ENCODE measurements around the gene XRCC1. TPM values are rescaled to one million over a fixed set of nuclear protein-coding genes. Genes with fewer than 3 reads are reported as not detected.

Gene XRCC1
- total RNA-seq, 2 experiments from 2014 or later: 47.7 to 50.6 TPM

GRCh38 chr19:43506629-43507028 lies 68.7 kb downstream of the XRCC1 start:
- no peaks in the 10 kb centered on the region for H3K27me3 Mint-ChIP-seq
- no peak overlapping the region for H3K27ac Mint-ChIP-seq
- ATAC-seq (no peak), DNase-seq (no peak)
- peaks cover 21% of the 10 kb centered on the region for H3K4me1 Mint-ChIP-seq
- no peaks in the 10 kb centered on the region for H3K9me3 Mint-ChIP-seq (ENCODE audit: low read depth)
- CTCF ChIA-PET: interaction anchor here (4.0 to 4.5 kb wide), 2 partner anchors 13 to 60 kb away, joined by 28 to 31 read pairs; no protein-coding TSS in a partner anchor
- H3K36me3 Mint-ChIP-seq: peaks cover 23% of the 10 kb centered on the region
- H3K4me3 Mint-ChIP-seq: no peak overlapping the region

DNA sequence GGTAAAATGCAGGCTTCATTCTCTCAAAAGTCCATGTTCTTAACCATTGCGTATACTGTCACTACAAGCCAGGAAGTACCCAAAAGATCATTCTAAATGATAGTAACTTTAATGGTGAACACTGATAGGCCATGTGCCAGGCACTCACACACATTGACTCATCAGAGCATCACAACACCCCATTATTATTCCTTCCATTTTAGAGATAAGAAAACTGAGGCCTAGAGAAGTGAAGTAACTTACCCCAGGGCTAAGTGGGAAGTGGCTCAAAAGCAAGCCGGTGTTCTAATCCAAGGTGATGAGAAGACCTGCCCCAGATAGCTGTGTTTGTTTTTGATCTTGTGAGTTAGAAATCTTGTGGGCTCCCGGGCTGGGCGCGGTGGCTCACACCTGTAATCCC lies 69.4 kb downstream of the XRCC1 start:
- peaks cover 21% of the 10 kb centered on the region for H3K36me3 Mint-ChIP-seq
- no peaks in the 10 kb centered on the region for H3K9me3 Mint-ChIP-seq (ENCODE audit: low read depth)
- H3K4me3 Mint-ChIP-seq: no peak overlapping the region
- peaks cover 21% of the 10 kb centered on the region for H3K4me1 Mint-ChIP-seq
- peak overlapping the region; percentile 65 for H3K27ac Mint-ChIP-seq
- ATAC-seq: no peak
- CTCF ChIA-PET: interaction anchor here (0.7 to 4.5 kb wide), 6 partner anchors 13 to 73 kb away, joined by 3 to 31 read pairs (median 8); no protein-coding TSS in a partner anchor
- H3K27me3 Mint-ChIP-seq: no peaks in the 10 kb centered on the region
- no peak for DNase-seq

DNA sequence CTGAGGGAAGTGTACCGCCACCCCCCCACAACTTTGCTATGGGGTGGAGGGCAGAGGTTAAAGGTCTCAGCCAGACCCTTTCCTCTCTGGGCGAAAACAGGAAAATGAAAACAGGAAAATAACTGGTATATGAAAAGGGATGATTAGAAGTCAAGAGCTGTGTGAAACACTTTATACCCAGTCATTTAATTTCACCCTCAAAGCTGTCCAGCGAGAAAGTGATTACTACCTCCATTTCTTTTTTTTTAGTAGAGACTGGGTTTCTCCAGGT lies 70.2 kb downstream of the XRCC1 start:
- no peak for ATAC-seq
- no peaks in the 10 kb centered on the region for H3K27me3 Mint-ChIP-seq
- no peak for DNase-seq
- H3K9me3 Mint-ChIP-seq (ENCODE audit: low read depth): no peaks in the 10 kb centered on the region
- peak overlapping the region; percentile 97 for H3K4me3 Mint-ChIP-seq
- peaks cover 21% of the 10 kb centered on the region for H3K4me1 Mint-ChIP-seq
- H3K27ac Mint-ChIP-seq: peak overlapping the region; percentile 26
- CTCF ChIA-PET: interaction anchor here (0.7 to 4.5 kb wide), 10 partner anchors 8 to 90 kb away, joined by 3 to 31 read pairs (median 4); partner anchors contain the start of genes IRGQ and ZNF576
- H3K36me3 Mint-ChIP-seq: peaks cover 18% of the 10 kb centered on the region

- H3K9me3 Mint-ChIP-seq (ENCODE audit: low read depth): no peaks in the 10 kb centered on the region
- peak within 1 kb of the TSS; percentile 97 for H3K4me3 Mint-ChIP-seq
- peaks cover 14% of the 10 kb centered on the region for H3K36me3 Mint-ChIP-seq
- DNase-seq (peak; percentile 63), ATAC-seq (peak; percentile 54)
- CTCF ChIA-PET: interaction anchor here (0.8 to 4.5 kb wide), 15 partner anchors 9 to 90 kb away, joined by 3 to 31 read pairs (median 4); partner anchors contain the start of genes IRGQ, ZNF575 and ZNF576
- H3K27me3 Mint-ChIP-seq: no peaks in the 10 kb centered on the region
- peak within 1 kb of the TSS; percentile 91 for H3K27ac Mint-ChIP-seq
- H3K4me1 Mint-ChIP-seq: peaks cover 21% of the 10 kb centered on the region
Measured at GRCh38 chr19:43504426-43505185, 70.7 kb downstream of the XRCC1 start, which contains the start of gene PHLDB3. PHLDB3 (minus strand) TSS chr19:43504746; CDS start chr19:43504118, 628 bp downstream.

- Mint-ChIP-seq H3K4me1 (peaks cover 21% of the 10 kb centered on the region), H3K9me3 (ENCODE audit: low read depth) (no peaks in the 10 kb centered on the region), H3K27ac (peak overlapping the region; percentile 91), H3K36me3 (peaks cover 12% of the 10 kb centered on the region), H3K27me3 (no peaks in the 10 kb centered on the region), H3K4me3 (peak overlapping the region; percentile 97)
- CTCF ChIA-PET: interaction anchor here (0.8 to 4.5 kb wide), 13 partner anchors 9 to 91 kb away, joined by 3 to 31 read pairs (median 4); partner anchors contain the start of genes IRGQ, ZNF575 and ZNF576
- DNase-seq: peak; percentile 99
- ATAC-seq: peak; percentile 95
Measured at GRCh38 chr19:43503501-43504425, 71.6 kb downstream of the XRCC1 start.

GRCh38 chr19:43502419-43502976 lies 72.8 kb downstream of the XRCC1 start:
- CTCF ChIA-PET: interaction anchor here (0.8 to 4.0 kb wide), 6 partner anchors 9 to 93 kb away, joined by 3 to 28 read pairs (median 6); partner anchors contain the start of genes IRGQ and ZNF576
- no peaks in the 10 kb centered on the region for H3K9me3 Mint-ChIP-seq (ENCODE audit: low read depth)

DNA sequence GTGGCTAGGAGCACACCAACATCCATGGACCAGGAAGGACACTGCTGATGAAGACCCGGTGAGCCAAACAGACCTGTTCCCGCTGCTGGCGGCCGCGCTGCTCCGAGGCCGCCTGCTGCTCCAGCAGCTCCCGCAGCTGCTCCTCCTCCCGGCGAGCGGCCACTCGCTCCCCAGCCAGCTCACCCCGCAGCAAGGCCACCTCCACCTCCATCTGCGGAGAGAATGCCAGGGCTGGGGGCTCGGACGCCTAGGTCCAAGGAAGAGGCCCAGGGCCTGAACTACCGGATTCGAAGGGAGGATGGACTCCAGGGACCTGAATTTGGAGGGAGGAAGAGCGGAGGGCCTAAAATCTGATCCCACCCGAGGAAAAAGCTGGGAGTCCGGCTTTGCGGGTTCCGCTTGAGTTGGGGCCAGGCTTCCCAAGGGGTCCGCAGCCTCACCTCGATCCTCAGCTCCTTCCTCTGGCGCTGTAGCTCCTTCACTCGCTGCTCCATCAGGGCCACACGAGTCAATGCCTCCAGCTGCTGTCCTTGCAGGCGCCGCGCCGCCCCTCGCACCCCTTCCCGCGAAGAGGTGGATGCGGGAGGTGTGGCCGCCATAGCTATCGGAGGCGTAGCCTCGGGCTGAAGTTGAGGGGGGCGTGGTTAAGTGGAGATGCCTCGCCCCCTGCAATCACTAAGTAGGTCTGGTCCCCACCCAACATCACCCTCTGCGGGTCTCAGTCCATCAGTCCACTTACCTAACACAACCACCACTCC lies 73.5 kb downstream of the XRCC1 start:
- H3K9me3 Mint-ChIP-seq (ENCODE audit: low read depth): no peaks in the 10 kb centered on the region
- CTCF ChIA-PET: interaction anchor here (0.8 to 1.9 kb wide), 4 partner anchors 8 to 38 kb away, joined by 3 to 7 read pairs (median 4); no protein-coding TSS in a partner anchor
- no peaks in the 10 kb centered on the region for H3K27me3 Mint-ChIP-seq
- peaks cover 21% of the 10 kb centered on the region for H3K4me1 Mint-ChIP-seq
- DNase-seq: no peak
- H3K36me3 Mint-ChIP-seq: peaks cover 7% of the 10 kb centered on the region
- ATAC-seq: no peak
- H3K4me3 Mint-ChIP-seq: no peak overlapping the region
- H3K27ac Mint-ChIP-seq: no peak overlapping the region

More at GRCh38 chr19:43502419-43502976, 72.8 kb downstream of the XRCC1 start:
- Mint-ChIP-seq H3K27ac (no peak overlapping the region), H3K36me3 (peaks cover 7% of the 10 kb centered on the region), H3K4me1 (peaks cover 21% of the 10 kb centered on the region), H3K27me3 (no peaks in the 10 kb centered on the region), H3K4me3 (no peak overlapping the region)
- DNase-seq: no peak
- ATAC-seq: no peak

- ATAC-seq (no peak), DNase-seq (no peak)
- no peaks in the 10 kb centered on the region for H3K27me3 Mint-ChIP-seq
- CTCF ChIA-PET: no interaction called here
- H3K36me3 Mint-ChIP-seq: peaks cover 4% of the 10 kb centered on the region
- H3K27ac Mint-ChIP-seq: no peak overlapping the region
- no peak overlapping the region for H3K4me3 Mint-ChIP-seq
- H3K4me1 Mint-ChIP-seq: peaks cover 10% of the 10 kb centered on the region
- H3K9me3 Mint-ChIP-seq (ENCODE audit: low read depth): no peaks in the 10 kb centered on the region
Measured at GRCh38 chr19:43499042-43499441, 76.3 kb downstream of the XRCC1 start.

DNA sequence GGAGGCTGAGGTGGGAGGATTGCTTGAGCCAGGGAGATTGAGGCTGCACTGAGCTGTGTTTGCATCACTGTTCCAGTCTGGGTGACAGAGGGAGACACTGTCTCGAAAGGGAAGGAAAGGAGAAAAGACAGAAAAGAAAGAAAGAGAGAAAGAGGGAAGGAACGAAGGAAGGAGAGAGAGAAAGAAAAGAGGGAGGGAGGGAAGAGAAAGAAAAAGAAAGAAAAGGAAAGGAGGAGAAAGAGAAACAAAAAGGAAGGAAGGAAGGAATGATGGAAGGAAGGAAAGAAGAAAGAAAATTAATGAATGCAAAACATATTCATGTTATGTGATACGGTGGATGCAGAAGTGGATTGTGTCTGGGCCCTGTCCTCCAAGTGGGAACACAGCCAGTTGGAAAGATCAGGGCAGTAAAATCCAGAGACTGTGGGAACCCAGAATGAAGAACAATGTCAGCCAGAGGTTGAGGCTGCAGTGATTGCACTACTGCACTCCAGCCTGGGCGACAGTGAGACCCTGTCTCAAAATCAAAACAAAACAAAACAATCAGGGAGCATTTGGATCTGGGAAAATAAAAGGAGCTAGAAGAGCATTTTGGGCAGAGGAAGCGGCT lies 77.0 kb downstream of the XRCC1 start:
- Mint-ChIP-seq H3K9me3 (ENCODE audit: low read depth) (no peaks in the 10 kb centered on the region), H3K36me3 (peaks cover 2% of the 10 kb centered on the region), H3K4me1 (peaks cover 5% of the 10 kb centered on the region), H3K27ac (no peak overlapping the region), H3K27me3 (no peaks in the 10 kb centered on the region), H3K4me3 (no peak overlapping the region)
- CTCF ChIA-PET: interaction anchor here (0.9 to 1.3 kb wide), 2 partner anchors 11 to 51 kb away, joined by 3 read pairs; no protein-coding TSS in a partner anchor
- DNase-seq (no peak), ATAC-seq (no peak)

DNA sequence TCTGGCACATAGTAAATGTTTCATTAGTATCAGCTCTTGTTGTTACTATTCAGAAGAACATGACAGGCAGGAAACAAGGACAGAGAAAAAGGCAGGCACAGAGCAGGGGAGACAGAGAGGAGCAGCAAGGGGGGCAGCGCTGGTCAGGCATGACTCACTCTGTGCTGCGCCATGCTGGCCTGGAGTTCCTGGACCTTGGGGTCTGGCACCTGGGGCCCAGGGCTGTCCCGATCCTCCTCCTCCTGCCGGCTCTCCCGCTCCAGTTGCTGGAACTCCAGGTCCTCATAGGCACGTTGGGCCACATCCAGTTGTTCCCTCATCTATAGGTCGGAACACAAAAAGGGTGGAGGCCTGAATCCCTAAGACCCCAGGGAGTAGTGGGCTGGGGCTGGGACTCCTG lies 78.4 kb downstream of the XRCC1 start:
- H3K4me1 Mint-ChIP-seq: no peaks in the 10 kb centered on the region
- no peaks in the 10 kb centered on the region for H3K27me3 Mint-ChIP-seq
- H3K36me3 Mint-ChIP-seq: no peaks in the 10 kb centered on the region
- CTCF ChIA-PET: no interaction called here
- no peak overlapping the region for H3K4me3 Mint-ChIP-seq
- no peak for ATAC-seq
- no peaks in the 10 kb centered on the region for H3K9me3 Mint-ChIP-seq (ENCODE audit: low read depth)
- no peak for DNase-seq
- no peak overlapping the region for H3K27ac Mint-ChIP-seq

GRCh38 chr19:43495082-43495481 lies 80.2 kb downstream of the XRCC1 start:
- no peak for ATAC-seq
- no peak for DNase-seq
- Mint-ChIP-seq H3K36me3 (no peaks in the 10 kb centered on the region), H3K27me3 (no peaks in the 10 kb centered on the region), H3K9me3 (ENCODE audit: low read depth) (no peaks in the 10 kb centered on the region), H3K4me1 (no peaks in the 10 kb centered on the region), H3K27ac (no peak overlapping the region), H3K4me3 (no peak overlapping the region)
- CTCF ChIA-PET: interaction anchor here (0.6 to 1.3 kb wide), 2 partner anchors 25 to 500 kb away, joined by 3 to 4 read pairs; no protein-coding TSS in a partner anchor
